Mesenchymal stem cell (in vitro differentiated cells and primary cell): Measurements from ENCODE around the gene GEMIN5.

Experiments used
- DNase-seq: peaks from one replicate; pipeline ENCODE4 v3.0.0-alpha.2; 2013
- H2AFZ ChIP-seq: one replicate; pipeline ENCODE4 v1.6.1; 2013; ENCODE audit warnings: low read depth, mild to moderate bottlenecking, control low read depth, inconsistent platforms, low read length, moderate library complexity
- H2AK5ac ChIP-seq: 2 replicates; pipeline ENCODE4 v1.6.1; 2013; ENCODE audit warnings: low read length, moderate library complexity, mild to moderate bottlenecking, inconsistent platforms; ENCODE audit not compliant: severe bottlenecking
- H2BK120ac ChIP-seq: one replicate; pipeline ENCODE4 v1.6.1; 2013; ENCODE audit warnings: low read depth, mild to moderate bottlenecking, inconsistent platforms, low read length, moderate library complexity
- H2BK12ac ChIP-seq, 2 experiments: one replicate each; pipeline ENCODE4 v1.6.1; 2013; ENCODE audit warnings: inconsistent platforms in 2 of 2, low read length in 2 of 2, mild to moderate bottlenecking in 2 of 2, moderate library complexity in 2 of 2, control low read depth in 1 of 2
- H2BK15ac ChIP-seq: one replicate; pipeline ENCODE4 v1.6.1; 2013; ENCODE audit warnings: mild to moderate bottlenecking, low read depth, inconsistent platforms; ENCODE audit not compliant: poor library complexity, severe bottlenecking
- H2BK5ac ChIP-seq: 2 replicates; pipeline ENCODE4 v1.6.1; 2013; ENCODE audit warnings: low read depth, mild to moderate bottlenecking, low read length, control low read depth, inconsistent platforms; ENCODE audit not compliant: poor library complexity, severe bottlenecking
- H3K14ac ChIP-seq, 2 experiments: one replicate each; pipeline ENCODE4 v1.6.1; 2013; ENCODE audit warnings: inconsistent platforms in 2 of 2, low read length in 2 of 2, control low read depth in 1 of 2, mild to moderate bottlenecking in 1 of 2, moderate library complexity in 1 of 2
- H3K18ac ChIP-seq, 2 experiments: one replicate each; pipeline ENCODE4 v1.6.1; 2013; ENCODE audit warnings: inconsistent platforms in 2 of 2, low read length in 2 of 2, control low read depth in 1 of 2, low read depth in 1 of 2, mild to moderate bottlenecking in 1 of 2
- H3K23ac ChIP-seq, 2 experiments: one replicate each; pipeline ENCODE4 v1.6.1; 2013; ENCODE audit warnings: inconsistent platforms in 2 of 2, low read length in 2 of 2, mild to moderate bottlenecking in 2 of 2, moderate library complexity in 2 of 2, control low read depth in 1 of 2
- H3K27ac ChIP-seq: 2 replicates; pipeline ENCODE4 v1.5.1; 2013; ENCODE audit warnings: mild to moderate bottlenecking, moderate library complexity, low read length, control low read depth, inconsistent platforms; ENCODE audit not compliant: poor library complexity, severe bottlenecking
- H3K27me3 ChIP-seq, 2 experiments: 2 replicates each; pipeline versions ENCODE4 v1.6.1 to v1.7.0; 2013; ENCODE audit warnings: low read length in 2 of 2, mild to moderate bottlenecking in 2 of 2, moderate library complexity in 2 of 2, control low read depth in 1 of 2, inconsistent platforms in 1 of 2; ENCODE audit not compliant: control insufficient read depth in 1 of 2, insufficient read depth in 1 of 2
- H3K36me3 ChIP-seq, 2 experiments: 2 replicates each; pipeline versions ENCODE4 v1.6.1 to v1.7.0; 2013; ENCODE audit warnings: low read length in 2 of 2, control low read depth in 1 of 2, inconsistent platforms in 1 of 2, low read depth in 1 of 2, mild to moderate bottlenecking in 1 of 2; ENCODE audit not compliant: insufficient read depth in 2 of 2, control insufficient read depth in 1 of 2
- H3K4ac ChIP-seq, 2 experiments: one replicate each; pipeline ENCODE4 v1.6.1; 2013; ENCODE audit warnings: inconsistent platforms in 2 of 2, low read length in 2 of 2, mild to moderate bottlenecking in 2 of 2, moderate library complexity in 2 of 2, control low read depth in 1 of 2, low read depth in 1 of 2
- H3K4me1 ChIP-seq: 2 replicates; pipeline ENCODE4 v1.6.1; 2013; ENCODE audit warnings: low read depth, low read length, control low read depth; ENCODE audit not compliant: control insufficient read depth, insufficient read depth
- H3K4me2 ChIP-seq: 2 replicates; pipeline ENCODE4 v1.6.1; 2013; ENCODE audit warnings: low read length, mild to moderate bottlenecking, inconsistent platforms; ENCODE audit not compliant: poor library complexity, severe bottlenecking
- H3K4me3 ChIP-seq, 2 experiments: 2 replicates each; pipeline versions ENCODE4 v1.5.1 to v1.7.0; 2013; ENCODE audit warnings: low read length in 2 of 2, mild to moderate bottlenecking in 2 of 2, control low read depth in 1 of 2, low read depth in 1 of 2; ENCODE audit not compliant: insufficient read depth in 1 of 2
- H3K79me1 ChIP-seq: replicated peaks from 2 replicates; pipeline ENCODE4 v1.6.1; 2013; ENCODE audit warnings: mild to moderate bottlenecking, control low read depth, low read length, inconsistent platforms; ENCODE audit not compliant: poor library complexity, severe bottlenecking
- H3K9ac ChIP-seq: 2 replicates; pipeline ENCODE4 v1.7.0; 2013; ENCODE audit warnings: mild to moderate bottlenecking, low read length, moderate library complexity
- H3K9me3 ChIP-seq: 2 replicates; pipeline ENCODE4 v1.7.0; 2013; ENCODE audit warnings: mild to moderate bottlenecking, low read length; ENCODE audit not compliant: control insufficient read depth
- H4K8ac ChIP-seq: one replicate; pipeline ENCODE4 v1.6.1; 2013; ENCODE audit warnings: inconsistent platforms, mild to moderate bottlenecking, low read length, moderate library complexity
- H4K91ac ChIP-seq: one replicate; pipeline ENCODE4 v1.6.1; 2013; ENCODE audit warnings: mild to moderate bottlenecking, low read length, inconsistent platforms
- WGBS: methylation state at CpG from one replicate; pipeline ENCODE4 v1.1.7; 2013; ENCODE audit warnings: mixed read lengths; 5-methylcytosine and 5-hydroxymethylcytosine counted together

The GEMIN5 gene

DNA sequence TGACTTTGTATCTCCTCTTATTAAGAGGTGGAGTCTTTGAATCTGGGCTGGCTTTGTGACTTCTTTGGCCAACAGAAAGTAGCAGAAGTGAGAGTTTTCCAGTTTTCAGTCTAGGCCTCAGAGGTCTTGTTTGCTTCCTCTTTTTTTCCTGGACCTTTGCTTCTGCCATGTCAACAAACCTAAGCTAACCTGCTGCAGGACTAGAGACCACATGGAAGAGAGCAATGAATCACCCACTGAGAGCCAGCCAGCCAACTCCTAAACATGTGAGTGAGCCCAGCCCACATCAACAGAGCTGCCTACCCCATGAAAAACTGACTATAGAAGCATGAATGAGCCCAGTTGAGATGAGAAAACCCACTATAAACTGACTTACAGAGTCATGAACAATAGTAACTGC is 32.7 kb upstream of the GEMIN5 start:
- peaks cover 6% of the 10 kb centered on the region for H3K79me1 ChIP-seq
- no peak overlapping the region for H2BK5ac ChIP-seq
- no peak overlapping the region for H3K18ac ChIP-seq
- H3K14ac ChIP-seq = no peak overlapping the region
- H2BK12ac ChIP-seq = no peak overlapping the region
- peaks cover 5 to 42% of the 10 kb centered on the region in 2 experiments for H3K36me3 ChIP-seq
- no peak overlapping the region for H2BK15ac ChIP-seq
- no peak overlapping the region for H3K4me3 ChIP-seq
- H4K91ac ChIP-seq = no peak overlapping the region
- peaks cover 3% of the 10 kb centered on the region for H3K4me1 ChIP-seq
- no peak for DNase-seq
- no peaks in the 10 kb centered on the region for H3K27me3 ChIP-seq
- no peak overlapping the region for H3K27ac ChIP-seq
- H4K8ac ChIP-seq = no peak overlapping the region
- H3K4me2 ChIP-seq = no peak overlapping the region
- H3K9ac ChIP-seq = no peak overlapping the region
- H3K4ac ChIP-seq = no peak overlapping the region
- H2AK5ac ChIP-seq = no peak overlapping the region
- H2AFZ ChIP-seq = no peak overlapping the region
- no peak overlapping the region for H2BK120ac ChIP-seq
- no peaks in the 10 kb centered on the region for H3K9me3 ChIP-seq
- no peak overlapping the region for H3K23ac ChIP-seq

GRCh38 chr5:154968953-154969352 is 30.9 kb upstream of the GEMIN5 start:
- 92% methylated on average over 5 of the region's 5 CpGs for WGBS
- Histone ChIP-seq H3K4me3 (no peak overlapping the region), H2AFZ (no peak overlapping the region), H4K91ac (no peak overlapping the region), H4K8ac (no peak overlapping the region), H2BK12ac (no peak overlapping the region), H3K18ac (no peak overlapping the region), H3K36me3 (peaks cover 8 to 49% of the 10 kb centered on the region in 2 experiments), H3K27ac (no peak overlapping the region), H2BK120ac (no peak overlapping the region), H3K27me3 (no peaks in the 10 kb centered on the region), H3K4ac (no peak overlapping the region), H2AK5ac (no peak overlapping the region), H3K9ac (no peak overlapping the region), H3K9me3 (no peaks in the 10 kb centered on the region), H3K79me1 (peaks cover 17% of the 10 kb centered on the region), H3K23ac (no peak overlapping the region), H3K4me2 (no peak overlapping the region), H2BK15ac (no peak overlapping the region), H3K4me1 (peaks cover 3% of the 10 kb centered on the region), H3K14ac (no peak overlapping the region), H2BK5ac (no peak overlapping the region)
- no peak for DNase-seq

GRCh38 chr5:154967421-154968024 is 29.5 kb upstream of the GEMIN5 start:
- H3K4ac ChIP-seq = no peak overlapping the region
- no peak overlapping the region for H3K23ac ChIP-seq
- H3K18ac ChIP-seq = no peak overlapping the region
- H3K9ac ChIP-seq = no peak overlapping the region
- H3K27me3 ChIP-seq = no peaks in the 10 kb centered on the region
- no peak overlapping the region for H2BK120ac ChIP-seq
- no peaks in the 10 kb centered on the region for H3K9me3 ChIP-seq
- H2BK12ac ChIP-seq = no peak overlapping the region
- no peak overlapping the region for H4K91ac ChIP-seq
- H3K27ac ChIP-seq = no peak overlapping the region
- H2AFZ ChIP-seq = no peak overlapping the region
- DNase-seq = peak; percentile 26
- peaks cover 8 to 58% of the 10 kb centered on the region in 2 experiments for H3K36me3 ChIP-seq
- 95% methylated on average over 3 of the region's 5 CpGs for WGBS
- H2BK15ac ChIP-seq = no peak overlapping the region
- peaks cover 19% of the 10 kb centered on the region for H3K79me1 ChIP-seq
- H3K4me1 ChIP-seq = peaks cover 3% of the 10 kb centered on the region
- H4K8ac ChIP-seq = no peak overlapping the region
- no peak overlapping the region for H3K14ac ChIP-seq
- no peak overlapping the region for H2BK5ac ChIP-seq
- no peak overlapping the region for H3K4me2 ChIP-seq
- no peak overlapping the region for H2AK5ac ChIP-seq
- H3K4me3 ChIP-seq = no peak overlapping the region

DNA sequence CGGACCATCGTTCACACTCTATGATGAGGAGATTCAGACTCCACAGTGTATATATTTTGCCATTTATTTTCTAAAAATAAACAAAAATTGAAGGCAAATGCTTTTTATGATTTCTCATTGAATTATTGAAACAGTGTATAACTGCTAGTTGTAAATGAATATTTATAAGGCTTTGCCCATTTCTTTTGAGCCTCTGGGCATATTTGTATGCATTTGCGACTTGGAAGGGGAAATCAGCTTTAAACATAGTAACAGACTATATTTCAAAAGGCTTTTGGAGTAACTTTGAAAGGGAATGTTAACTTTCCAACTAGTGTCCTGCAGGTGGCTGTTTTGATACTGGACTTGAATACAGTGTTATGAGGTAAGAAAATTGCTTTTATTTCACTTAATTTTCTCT is 28.9 kb upstream of the GEMIN5 start:
- Histone ChIP-seq H2BK120ac (no peak overlapping the region), H3K79me1 (peaks cover 19% of the 10 kb centered on the region), H3K14ac (no peak overlapping the region), H4K8ac (no peak overlapping the region), H3K4me3 (no peak overlapping the region), H3K4ac (no peak overlapping the region), H3K4me1 (peaks cover 3% of the 10 kb centered on the region), H3K9me3 (no peaks in the 10 kb centered on the region), H2AFZ (no peak overlapping the region), H3K36me3 (peaks cover 8 to 62% of the 10 kb centered on the region in 2 experiments), H3K23ac (no peak overlapping the region), H2BK12ac (no peak overlapping the region), H3K27me3 (no peaks in the 10 kb centered on the region), H3K18ac (no peak overlapping the region), H2BK5ac (no peak overlapping the region), H4K91ac (no peak overlapping the region), H3K27ac (no peak overlapping the region), H2AK5ac (no peak overlapping the region), H2BK15ac (no peak overlapping the region), H3K4me2 (no peak overlapping the region), H3K9ac (no peak overlapping the region)
- DNase-seq = no peak
- WGBS = 83% methylated on average over 2 of the region's 3 CpGs
